CD4-positive, alpha-beta T cell treated with Interleukin-17A for 4 hours (primary cell): ENCODE measurements around the gene FSIP1.
"Not testable (repeated sequence)": the region's sequence is repeated elsewhere in the genome, so short reads cannot be mapped to it uniquely, and the experiment has no call there.

Experiments
- DNase-seq: peaks from one replicate; pipeline ENCODE4 v3.0.0-alpha.2; 2020; ENCODE audit warnings: mixed read lengths

The FSIP1 gene

GRCh38 chr15:39782441-39783138, at the start of gene FSIP1:
Gene FSIP1, minus strand, starts transcription at chr15:39782841. Its CDS starts 6,317 bp downstream, at chr15:39776524.
- DNase-seq, result peak; percentile 97

- no peak for DNase-seq
Observed at GRCh38 chr15:39830166-39830565, 47.5 kb upstream of the FSIP1 start.

- DNase-seq, result no peak
Observed at GRCh38 chr15:39828374-39828931, 45.8 kb upstream of the FSIP1 start.

GRCh38 chr15:39826975-39827374, 44.3 kb upstream of the FSIP1 start:
- DNase-seq, result no peak

GRCh38 chr15:39823634-39824033, 41.0 kb upstream of the FSIP1 start:
- DNase-seq, result no peak

- DNase-seq, result no peak
Observed at GRCh38 chr15:39820050-39820602, 37.5 kb upstream of the FSIP1 start.

- DNase-seq, result no peak
Observed at GRCh38 chr15:39819533-39819932, 36.9 kb upstream of the FSIP1 start.

GRCh38 chr15:39817892-39818291, 35.3 kb upstream of the FSIP1 start:
- DNase-seq, result no peak

GRCh38 chr15:39814489-39814888, 31.8 kb upstream of the FSIP1 start:
- DNase-seq, result no peak

- DNase-seq, result not testable (repeated sequence)
Observed at GRCh38 chr15:39812651-39813050, 30.0 kb upstream of the FSIP1 start.

GRCh38 chr15:39808909-39809308, 26.3 kb upstream of the FSIP1 start:
- no peak for DNase-seq

GRCh38 chr15:39807791-39808190, 25.1 kb upstream of the FSIP1 start:
- DNase-seq, result no peak

- DNase-seq, result no peak
Observed at GRCh38 chr15:39804026-39804425, 21.4 kb upstream of the FSIP1 start.

- no peak for DNase-seq
Observed at GRCh38 chr15:39803016-39803415, 20.4 kb upstream of the FSIP1 start.

- peak; percentile 11 for DNase-seq
Observed at GRCh38 chr15:39801641-39802309, 19.1 kb upstream of the FSIP1 start.

GRCh38 chr15:39799552-39800011, 16.9 kb upstream of the FSIP1 start:
- no peak for DNase-seq

- no peak for DNase-seq
Observed at GRCh38 chr15:39798382-39798781, 15.7 kb upstream of the FSIP1 start.

- DNase-seq, result no peak
Observed at GRCh38 chr15:39797407-39797806, 14.8 kb upstream of the FSIP1 start.

GRCh38 chr15:39796601-39797000, 14.0 kb upstream of the FSIP1 start:
- no peak for DNase-seq

GRCh38 chr15:39795486-39795885, 12.8 kb upstream of the FSIP1 start:
- DNase-seq, result no peak

- no peak for DNase-seq
Observed at GRCh38 chr15:39794954-39795353, 12.3 kb upstream of the FSIP1 start.

GRCh38 chr15:39793923-39794322, 11.3 kb upstream of the FSIP1 start:
- no peak for DNase-seq

- DNase-seq, result no peak
Observed at GRCh38 chr15:39792844-39793335, 10.2 kb upstream of the FSIP1 start.
